GM12874 (cell line): ENCODE results near the gene CCNY.

Experiments used
- TF ChIP-seq, protein P1 (sequence below): IDR thresholded peaks from 2 replicates; pipeline ENCODE4 v1.5.1; 2011; ENCODE audit warnings: low read depth, mild to moderate bottlenecking, control low read depth, low read length, moderate library complexity; ENCODE audit not compliant: insufficient read depth

Gene CCNY

GRCh38 chr10:35452171-35452570, 115.9 kb downstream of the CCNY start:
- TF ChIP-seq, protein P1, sequence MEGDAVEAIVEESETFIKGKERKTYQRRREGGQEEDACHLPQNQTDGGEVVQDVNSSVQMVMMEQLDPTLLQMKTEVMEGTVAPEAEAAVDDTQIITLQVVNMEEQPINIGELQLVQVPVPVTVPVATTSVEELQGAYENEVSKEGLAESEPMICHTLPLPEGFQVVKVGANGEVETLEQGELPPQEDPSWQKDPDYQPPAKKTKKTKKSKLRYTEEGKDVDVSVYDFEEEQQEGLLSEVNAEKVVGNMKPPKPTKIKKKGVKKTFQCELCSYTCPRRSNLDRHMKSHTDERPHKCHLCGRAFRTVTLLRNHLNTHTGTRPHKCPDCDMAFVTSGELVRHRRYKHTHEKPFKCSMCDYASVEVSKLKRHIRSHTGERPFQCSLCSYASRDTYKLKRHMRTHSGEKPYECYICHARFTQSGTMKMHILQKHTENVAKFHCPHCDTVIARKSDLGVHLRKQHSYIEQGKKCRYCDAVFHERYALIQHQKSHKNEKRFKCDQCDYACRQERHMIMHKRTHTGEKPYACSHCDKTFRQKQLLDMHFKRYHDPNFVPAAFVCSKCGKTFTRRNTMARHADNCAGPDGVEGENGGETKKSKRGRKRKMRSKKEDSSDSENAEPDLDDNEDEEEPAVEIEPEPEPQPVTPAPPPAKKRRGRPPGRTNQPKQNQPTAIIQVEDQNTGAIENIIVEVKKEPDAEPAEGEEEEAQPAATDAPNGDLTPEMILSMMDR, result no peak

GRCh38 chr10:35452847-35453246, 116.5 kb downstream of the CCNY start:
- TF ChIP-seq, protein P1, result no peak

GRCh38 chr10:35453855-35454532, 117.7 kb downstream of the CCNY start:
- TF ChIP-seq, protein P1, result no peak

GRCh38 chr10:35456153-35456720, 119.9 kb downstream of the CCNY start:
- TF ChIP-seq, protein P1, result no peak

DNA sequence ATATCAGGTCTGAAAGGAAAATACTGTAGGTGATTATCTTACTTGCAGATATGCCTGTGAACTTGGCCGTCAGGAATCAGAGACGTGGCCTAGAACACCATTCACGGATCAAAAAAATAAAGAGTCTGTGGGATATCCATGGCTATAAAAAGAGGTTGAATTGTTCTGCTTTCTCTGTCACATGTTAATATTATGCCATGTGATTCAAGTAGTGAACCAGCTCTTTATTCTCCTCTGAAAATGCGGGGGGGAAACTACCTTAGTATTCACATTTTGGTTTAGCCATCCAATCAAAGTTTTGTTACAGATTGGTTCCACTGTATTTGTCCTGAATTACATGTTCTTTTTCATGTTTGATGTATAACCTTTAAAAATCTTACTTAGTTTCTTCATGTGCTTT, 120.5 kb downstream of the CCNY start:
- TF ChIP-seq, protein P1, result no peak

GRCh38 chr10:35458500-35459448, 122.5 kb downstream of the CCNY start:
- TF ChIP-seq, protein P1, result no peak

DNA sequence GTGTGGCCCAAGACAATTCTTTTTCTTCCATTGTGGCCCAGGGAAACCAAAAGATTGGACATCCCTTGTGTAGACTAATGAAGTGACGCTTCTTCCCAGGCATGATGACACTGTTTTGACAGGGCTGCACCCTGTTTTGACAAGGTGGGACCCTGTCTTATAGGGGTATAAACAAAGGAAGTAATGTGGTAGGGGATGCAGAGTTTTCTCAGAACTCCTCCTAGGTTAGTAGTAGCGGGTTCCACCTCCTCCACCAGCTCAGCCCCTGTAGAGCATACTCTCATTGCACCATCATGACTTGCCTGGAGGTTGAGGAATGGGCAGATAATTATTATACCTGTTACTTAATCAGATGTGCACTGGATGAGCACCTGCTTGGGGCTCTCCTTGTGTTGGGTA, 123.1 kb downstream of the CCNY start:
- TF ChIP-seq, protein P1, result no peak
